GM21390 (cell line): Measurements from ENCODE around the gene SLCO2A1.
"Not testable (repeated sequence)": the region's sequence is repeated elsewhere in the genome, so short reads cannot be mapped to it uniquely, and the experiment has no call there.

Experiments
- ATAC-seq: cut with Tn5 transposase; IDR thresholded peaks from one replicate; pipeline ENCODE4 v1.9.1; 2021; ENCODE audit not compliant: unreplicated experiment

The SLCO2A1 gene

GRCh38 chr3:134029734-134030378, at the start of gene SLCO2A1:
Gene SLCO2A1 (minus strand): TSS chr3:134029925. CDS start chr3:134029802, 123 bp downstream.
- ATAC-seq = no peak

GRCh38 chr3:134079111-134079547, 49.4 kb upstream of the SLCO2A1 start:
- no peak for ATAC-seq

- ATAC-seq = no peak
Observed at GRCh38 chr3:134078169-134078831, 48.6 kb upstream of the SLCO2A1 start.

GRCh38 chr3:134077649-134078161, 48.0 kb upstream of the SLCO2A1 start:
- no peak for ATAC-seq

GRCh38 chr3:134076851-134077250, 47.1 kb upstream of the SLCO2A1 start:
- ATAC-seq = no peak

- no peak for ATAC-seq
Observed at GRCh38 chr3:134075846-134076245, 46.1 kb upstream of the SLCO2A1 start.

GRCh38 chr3:134075568-134075825, 45.8 kb upstream of the SLCO2A1 start:
- ATAC-seq = no peak

- no peak for ATAC-seq
Observed at GRCh38 chr3:134074790-134075567, 45.3 kb upstream of the SLCO2A1 start.

GRCh38 chr3:134074001-134074789, 44.5 kb upstream of the SLCO2A1 start:
- no peak for ATAC-seq

- ATAC-seq = no peak
Observed at GRCh38 chr3:134073583-134073945, 43.8 kb upstream of the SLCO2A1 start.

GRCh38 chr3:134072881-134073582, 43.3 kb upstream of the SLCO2A1 start:
- ATAC-seq = no peak

GRCh38 chr3:134070281-134070680, 40.6 kb upstream of the SLCO2A1 start:
- ATAC-seq = not testable (repeated sequence)

- ATAC-seq = no peak
Observed at GRCh38 chr3:134068429-134068828, 38.7 kb upstream of the SLCO2A1 start.

- ATAC-seq = no peak
Observed at GRCh38 chr3:134067531-134068161, 37.9 kb upstream of the SLCO2A1 start.

- no peak for ATAC-seq
Observed at GRCh38 chr3:134066651-134067530, 37.2 kb upstream of the SLCO2A1 start.

- ATAC-seq = no peak
Observed at GRCh38 chr3:134066158-134066541, 36.4 kb upstream of the SLCO2A1 start.

GRCh38 chr3:134065252-134066157, 35.8 kb upstream of the SLCO2A1 start:
- no peak for ATAC-seq

GRCh38 chr3:134064081-134064480, 34.4 kb upstream of the SLCO2A1 start:
- no peak for ATAC-seq
